HG02798 (cell line): ENCODE results near the gene TPPP2.

ENCODE experiments used
- ATAC-seq: cut with Tn5 transposase; IDR thresholded peaks from one replicate; pipeline ENCODE4 v1.9.1; 2021; ENCODE audit warnings: mild to moderate bottlenecking; ENCODE audit not compliant: unreplicated experiment, poor library complexity

Gene TPPP2

DNA sequence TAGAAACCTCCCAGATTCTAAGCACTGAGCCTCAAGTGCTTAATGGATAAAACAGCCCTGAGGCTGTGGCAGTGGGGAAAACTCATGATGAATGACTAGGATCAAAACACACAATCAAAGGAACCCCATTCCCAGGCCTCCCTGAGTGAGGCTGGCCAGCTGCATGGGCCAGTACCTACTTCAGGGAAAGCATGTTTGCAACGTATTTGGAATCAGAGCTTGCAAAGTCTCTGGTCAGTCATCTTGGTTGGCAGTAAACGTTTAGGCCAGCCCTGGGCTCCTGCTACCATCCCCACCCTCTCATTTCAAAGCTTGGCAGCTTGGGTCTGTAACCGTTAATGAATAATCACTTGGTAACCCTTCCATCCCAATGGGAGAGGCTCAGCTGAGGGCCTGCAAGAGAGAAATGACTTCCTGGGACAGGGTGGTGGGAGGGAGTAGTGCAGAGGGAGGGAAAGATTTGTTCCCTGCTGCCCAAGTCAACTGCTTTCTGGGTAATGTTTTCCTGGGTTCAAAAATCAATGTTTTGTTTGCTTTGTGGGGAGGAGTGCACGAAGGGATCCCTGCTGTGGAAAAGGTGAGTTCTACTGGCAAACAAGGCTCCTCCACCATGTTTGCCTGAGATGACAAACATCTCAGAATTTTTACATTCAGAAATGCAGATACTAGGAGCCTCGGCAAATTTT lies 25.6 kb downstream of the TPPP2 start:
- ATAC-seq: no peak

DNA sequence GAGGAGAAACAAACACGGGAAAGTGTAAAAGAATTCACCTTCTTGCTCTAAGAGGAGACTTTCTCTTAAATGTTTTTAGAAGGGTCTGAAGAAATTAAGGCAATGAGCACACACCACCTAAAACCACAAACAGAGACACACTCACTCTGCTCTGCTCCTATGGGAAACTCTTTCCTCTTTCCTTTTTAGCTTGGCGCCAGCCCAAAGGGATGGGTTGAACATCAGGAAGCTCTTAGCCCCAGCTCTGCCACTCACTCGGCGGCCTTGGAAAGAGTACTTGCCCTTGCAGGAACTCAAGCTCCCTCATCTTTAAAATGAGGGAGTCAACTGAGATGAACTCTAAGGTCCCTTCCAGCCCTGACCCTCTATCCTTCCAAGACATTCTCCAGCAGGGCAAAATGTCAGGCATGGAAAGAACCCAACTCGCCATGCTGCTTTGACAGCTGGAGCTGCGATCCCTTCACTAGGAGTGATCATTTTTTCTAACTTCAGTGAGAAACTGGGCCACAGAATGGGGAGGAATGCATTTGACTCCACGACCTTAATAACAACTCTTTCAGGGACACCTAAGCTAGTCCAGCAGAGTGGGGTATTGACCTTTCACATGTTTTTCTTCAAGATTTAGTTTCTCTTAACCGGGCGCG lies 26.6 kb downstream of the TPPP2 start:
- ATAC-seq: no peak

DNA sequence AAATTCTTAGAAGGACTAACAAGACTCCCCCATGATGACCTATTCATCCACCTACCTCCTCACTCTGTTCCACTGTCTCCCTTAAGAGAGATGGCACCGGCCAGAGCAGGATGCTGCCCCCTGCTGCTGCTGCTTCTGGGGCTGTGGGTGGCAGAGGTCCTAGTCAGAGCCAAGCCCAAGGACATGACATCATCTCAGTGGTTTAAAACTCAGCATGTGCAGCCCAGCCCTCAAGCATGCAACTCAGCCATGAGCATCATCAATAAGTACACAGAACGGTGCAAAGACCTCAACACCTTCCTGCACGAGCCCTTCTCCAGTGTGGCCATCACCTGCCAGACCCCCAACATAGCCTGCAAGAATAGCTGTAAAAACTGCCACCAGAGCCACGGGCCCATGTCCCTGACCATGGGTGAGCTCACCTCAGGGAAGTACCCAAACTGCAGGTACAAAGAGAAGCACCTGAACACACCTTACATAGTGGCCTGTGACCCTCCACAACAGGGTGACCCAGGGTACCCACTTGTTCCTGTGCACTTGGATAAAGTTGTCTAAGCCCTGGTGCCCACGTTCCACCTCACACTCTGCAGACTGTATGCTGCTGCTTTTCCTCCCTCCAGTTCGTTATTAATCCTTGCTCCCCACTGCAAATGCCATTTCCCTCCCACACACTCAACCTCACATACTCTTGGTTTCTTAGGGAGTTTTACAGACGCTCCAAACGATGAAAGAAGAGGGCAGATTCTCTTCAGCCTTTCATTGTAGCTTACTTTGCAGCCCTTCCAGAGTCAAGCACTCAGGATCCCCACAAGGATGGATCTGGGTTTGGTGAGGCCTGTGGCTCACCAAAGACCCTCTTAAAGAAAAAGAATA lies 28.0 kb downstream of the TPPP2 start, which contains the start of gene RNASE8:
Gene RNASE8 (plus strand): TSS at position 20 of the 873 bp plus-strand sequence. CDS start 71 bp downstream, at position 91.
- no peak for ATAC-seq

DNA sequence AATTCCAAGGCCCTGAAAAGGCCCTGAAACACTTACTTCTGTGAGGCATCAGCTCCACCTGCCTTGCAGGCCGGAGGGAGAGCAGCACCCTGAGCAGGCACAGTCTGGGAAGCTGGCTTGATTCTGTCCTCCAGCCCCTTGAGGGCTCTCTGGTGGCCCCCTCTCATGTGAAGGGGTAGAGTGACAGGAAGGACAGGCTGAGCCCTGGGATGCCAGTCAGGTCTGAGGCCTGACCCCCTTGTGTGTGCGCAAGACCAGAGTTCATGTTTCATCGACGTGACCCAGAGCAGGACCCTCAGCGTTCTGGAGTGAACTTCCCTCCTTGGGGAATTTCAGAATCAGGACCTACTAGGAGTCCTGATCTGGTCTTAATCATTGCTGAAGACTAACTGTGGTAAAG lies 28.9 kb downstream of the TPPP2 start:
- no peak for ATAC-seq

DNA sequence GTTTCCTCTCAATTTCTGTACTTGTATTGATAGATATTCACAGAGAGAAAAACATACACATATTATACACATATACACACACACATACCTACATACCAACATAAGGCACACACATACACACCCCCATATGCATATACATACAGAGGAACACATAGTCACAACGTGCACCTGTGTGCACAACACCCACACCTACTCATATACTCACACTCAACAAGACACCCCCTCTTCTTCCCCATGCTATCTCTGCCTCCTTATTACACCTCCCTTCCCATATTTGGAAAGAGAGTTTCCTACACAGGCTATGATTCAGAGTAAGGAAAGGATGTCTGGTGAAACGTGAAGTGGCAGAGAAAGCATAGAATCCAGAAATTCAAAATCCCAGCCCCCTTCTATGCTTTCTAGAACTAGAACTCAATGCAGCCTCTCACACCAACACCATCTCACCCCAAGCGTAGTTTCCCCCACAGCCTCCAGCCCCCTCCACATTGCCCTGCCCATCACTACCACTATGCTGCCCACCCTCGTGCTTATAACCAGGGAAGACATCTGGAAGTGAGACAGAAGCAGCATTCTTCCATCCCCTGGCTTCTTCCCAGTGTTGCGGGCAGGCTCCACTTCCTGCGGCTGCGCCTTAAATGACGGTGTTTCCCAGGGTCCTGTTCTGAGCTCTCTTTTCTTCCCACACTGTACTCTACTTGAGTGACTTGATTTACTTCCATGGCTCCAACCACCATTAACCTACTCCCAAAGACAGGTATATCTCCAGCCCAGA lies 30.0 kb downstream of the TPPP2 start:
- no peak for ATAC-seq

DNA sequence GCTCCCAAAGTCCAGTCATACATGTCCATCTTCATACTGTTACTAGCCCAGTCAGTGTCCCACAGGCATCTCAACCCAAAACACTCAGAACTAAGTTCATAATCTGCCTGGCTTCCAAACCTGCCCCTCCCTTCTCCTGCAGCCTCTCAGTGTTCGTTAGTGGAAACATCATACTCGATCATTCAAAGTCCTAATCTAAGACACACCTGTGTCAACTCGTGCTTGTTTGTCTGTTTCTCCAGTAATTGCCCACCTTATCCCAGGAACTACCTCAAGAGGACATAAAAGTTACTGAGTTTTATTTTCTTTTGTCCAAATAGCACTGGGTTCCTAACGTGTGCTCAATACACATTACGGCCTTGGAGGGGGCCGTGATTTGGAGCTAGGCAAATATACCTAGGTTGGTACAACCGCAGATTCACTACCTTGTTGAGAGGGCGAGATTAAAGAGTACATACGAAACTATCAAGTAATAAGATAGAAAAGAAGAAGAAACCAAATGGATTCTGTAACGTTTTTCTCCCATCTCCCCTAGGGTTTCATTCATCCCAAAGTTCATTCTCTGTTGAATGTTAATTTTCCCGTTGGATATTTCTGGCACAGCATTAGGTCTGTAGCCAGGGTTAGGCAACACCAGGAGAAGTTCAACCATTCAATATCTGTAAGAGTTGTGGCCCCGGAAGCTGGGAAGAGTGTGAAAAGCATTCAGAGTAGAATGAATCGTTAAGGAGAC lies 30.8 kb downstream of the TPPP2 start:
- ATAC-seq: no peak

DNA sequence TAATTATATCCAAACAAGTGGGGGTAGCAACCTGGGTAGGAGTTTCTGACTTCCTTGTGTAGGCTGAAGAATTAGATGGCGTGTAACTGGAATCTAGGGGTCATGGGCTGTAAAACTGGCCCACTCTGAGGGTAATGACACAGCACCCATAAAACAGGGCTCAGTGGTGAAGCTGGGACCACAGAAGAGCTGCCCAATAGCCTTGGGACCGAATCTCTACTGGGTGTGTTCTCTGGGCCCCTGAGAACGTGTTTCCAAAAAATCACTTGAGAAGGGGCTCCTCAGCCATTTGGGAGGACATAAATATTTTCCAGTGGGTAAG lies 31.3 kb downstream of the TPPP2 start:
- no peak for ATAC-seq

DNA sequence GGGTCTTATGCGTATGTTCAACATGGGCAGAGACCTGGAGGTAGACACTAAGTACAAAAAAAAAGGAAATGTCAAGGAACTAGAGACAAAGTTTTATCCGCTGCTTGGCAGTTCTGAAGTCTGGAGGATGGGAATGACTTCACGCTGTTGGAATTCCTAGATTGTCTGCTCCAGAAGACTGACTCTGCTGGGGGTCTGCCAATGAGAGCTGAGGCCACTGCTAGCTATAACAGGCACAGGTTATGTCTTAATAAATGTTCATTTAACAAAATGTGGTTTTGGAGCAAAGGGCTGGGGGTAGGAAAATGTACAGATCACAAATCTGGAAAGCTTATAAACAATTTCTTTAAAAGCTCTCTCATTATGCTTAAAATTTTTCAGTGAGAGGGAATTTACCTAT lies 33.5 kb downstream of the TPPP2 start:
- no peak for ATAC-seq

DNA sequence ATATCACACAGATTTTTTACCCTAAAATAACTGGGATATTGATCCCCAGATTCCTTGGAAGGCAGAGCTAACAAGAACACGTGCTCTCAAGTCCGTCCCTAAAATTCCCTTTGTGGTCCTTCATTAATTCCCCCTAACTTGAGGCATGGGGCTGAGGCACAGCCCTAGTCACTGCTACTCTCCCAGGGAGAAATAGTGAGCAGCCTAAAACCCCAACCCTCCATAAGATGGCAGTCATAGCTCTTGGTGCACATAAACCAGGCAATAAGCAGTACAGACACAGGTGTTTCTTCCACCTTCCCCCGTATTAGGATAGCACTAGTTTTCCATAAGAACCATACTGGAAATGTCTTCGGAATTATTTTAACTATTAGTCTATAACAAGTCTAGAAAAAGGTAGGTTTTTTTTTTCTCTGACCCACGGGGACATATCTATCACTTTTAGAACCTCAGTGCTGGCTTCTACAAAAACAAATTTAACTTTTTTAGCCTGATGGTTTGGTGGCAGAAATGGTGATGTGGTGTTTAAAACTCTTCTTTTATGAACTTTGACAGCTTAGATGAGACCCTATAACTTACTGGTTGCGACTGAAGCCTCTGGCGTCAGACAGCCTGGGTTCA lies 37.0 kb downstream of the TPPP2 start:
- ATAC-seq: no peak

DNA sequence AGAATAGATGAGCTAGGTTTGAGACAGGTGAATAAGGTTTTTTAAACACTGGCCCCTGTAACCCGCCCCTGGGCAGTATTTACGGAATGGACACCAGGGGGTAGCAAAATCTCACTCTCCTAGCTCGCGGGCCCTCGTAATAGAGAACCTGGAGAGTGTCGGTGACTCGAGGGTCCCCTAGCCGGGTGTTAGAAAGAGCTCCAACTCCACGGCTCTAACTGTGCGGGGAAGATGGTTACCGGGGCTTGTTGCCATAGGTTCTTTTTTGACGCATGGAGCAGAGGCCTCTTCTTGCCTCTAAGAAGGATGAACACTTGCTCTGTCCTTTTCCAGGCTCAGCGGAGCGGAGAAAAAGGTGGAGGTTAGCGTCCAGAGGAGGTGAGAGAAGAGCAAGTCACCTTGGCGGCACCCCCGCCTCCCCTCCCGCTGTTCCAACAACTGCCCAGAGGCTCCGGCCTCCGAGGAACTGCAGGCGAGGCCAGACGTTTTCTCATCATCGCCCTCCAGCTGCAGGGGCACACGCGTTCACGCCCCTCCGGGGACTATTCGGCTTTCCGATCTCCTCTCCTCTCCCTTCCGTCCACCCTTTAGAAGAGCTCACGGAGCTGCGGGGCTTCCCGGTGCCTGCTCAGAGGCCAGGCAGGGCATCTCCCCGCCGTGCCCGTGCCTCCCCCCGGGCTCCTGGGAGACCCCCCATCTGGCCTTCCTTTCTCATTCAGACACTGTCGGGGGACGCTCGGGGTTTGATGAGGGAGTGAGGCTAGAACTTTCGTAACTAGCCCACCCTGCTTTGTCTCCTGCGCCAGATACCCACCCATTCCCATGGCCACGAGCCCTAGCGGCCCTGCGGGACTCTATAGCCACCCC lies 38.7 kb downstream of the TPPP2 start:
- ATAC-seq: no peak

DNA sequence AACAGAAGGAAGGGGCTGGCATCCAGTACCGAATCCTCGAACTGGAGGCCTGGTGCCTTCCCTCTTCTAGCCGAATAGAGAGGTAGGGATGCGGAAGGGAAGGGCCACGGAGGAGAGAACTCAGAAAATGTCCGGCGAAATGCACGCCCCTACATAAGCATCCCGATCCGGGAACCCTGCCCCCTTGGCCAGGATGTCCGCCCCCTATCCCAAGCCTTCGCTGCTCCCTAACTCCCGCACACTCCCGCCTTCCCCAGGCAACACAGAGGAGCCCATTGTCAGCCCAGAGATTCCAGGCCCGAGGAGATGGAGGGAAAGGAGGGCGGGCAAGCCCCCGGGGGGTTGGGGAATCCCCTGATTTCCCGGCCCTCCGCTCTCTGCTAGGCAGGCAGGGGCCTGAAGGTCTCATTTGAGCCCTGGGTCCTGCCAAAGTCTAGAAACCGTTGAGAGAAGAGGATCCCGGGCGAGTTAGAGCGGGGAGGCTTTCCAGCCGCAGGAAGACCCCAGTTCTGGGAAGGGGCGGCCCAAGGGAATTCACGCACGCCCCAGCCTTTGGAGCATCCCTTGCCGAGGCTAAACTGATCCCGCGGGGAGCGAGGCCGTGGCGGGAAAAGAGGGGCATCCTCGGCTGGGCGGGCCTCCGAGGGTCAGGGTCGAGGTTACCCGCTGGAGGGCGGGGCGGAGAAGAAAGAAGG lies 39.5 kb downstream of the TPPP2 start:
- ATAC-seq: no peak

DNA sequence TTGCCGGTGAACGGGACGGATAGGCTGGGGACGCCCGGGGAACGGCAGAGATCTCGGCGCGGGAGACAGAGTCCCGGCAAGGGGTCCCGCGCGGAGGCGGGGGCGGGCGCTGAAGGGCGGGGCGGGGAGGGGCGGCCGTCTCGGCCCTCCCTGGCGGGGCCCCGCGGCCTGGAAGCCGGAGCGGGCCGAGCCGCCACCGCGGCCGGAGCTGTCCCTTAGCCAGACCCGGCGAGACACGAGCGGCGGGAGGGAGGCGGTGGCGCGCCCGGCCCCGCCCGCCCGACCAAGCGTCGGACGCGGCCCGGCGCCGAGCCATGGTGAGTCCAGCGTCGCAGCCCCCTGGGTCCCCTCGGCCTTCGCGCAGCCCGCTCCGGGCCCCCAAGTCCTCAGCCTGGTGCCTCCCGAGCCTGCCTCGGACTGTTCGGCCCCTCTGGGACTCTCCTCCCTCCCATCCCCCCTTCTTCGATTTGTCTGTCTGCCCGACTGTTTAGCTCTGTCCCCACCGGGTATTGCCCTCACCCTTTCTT lies 40.1 kb downstream of the TPPP2 start, which contains the start of gene ARHGEF40:
Gene ARHGEF40 (plus strand): TSS at position 222 of the 527 bp plus-strand sequence. CDS start 93 bp downstream, at position 315.
- ATAC-seq: no peak

DNA sequence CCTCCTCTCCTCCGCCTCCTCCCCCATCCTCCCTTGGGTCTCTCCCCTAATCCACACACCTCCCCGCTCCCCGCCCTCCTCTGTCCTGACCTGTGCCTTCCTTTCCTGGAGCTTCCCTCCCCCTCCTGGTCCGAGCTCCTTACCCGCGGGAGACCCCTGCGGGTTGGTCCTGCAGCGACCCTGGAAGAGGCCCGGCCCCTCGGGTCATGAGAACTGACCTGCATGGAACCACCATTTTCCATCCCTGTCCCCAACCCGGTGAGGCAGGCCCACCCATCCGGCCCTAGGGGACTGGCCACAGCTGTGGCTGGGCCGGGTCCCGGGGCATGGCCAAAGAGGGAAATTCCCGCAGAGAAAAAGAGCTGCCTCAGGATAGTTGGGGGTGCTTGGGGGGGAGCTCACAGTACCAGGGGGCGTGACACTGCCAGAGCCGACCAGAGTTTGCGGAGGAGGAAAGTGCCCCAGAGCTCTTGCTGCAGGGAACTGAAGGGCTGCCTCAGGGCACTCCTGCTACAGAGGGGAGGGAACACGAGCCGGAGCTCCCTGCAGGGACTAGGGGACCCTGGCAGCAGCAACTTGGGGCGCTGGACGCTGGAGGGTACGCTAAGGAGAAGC lies 40.7 kb downstream of the TPPP2 start:
- ATAC-seq: peak; percentile 7

DNA sequence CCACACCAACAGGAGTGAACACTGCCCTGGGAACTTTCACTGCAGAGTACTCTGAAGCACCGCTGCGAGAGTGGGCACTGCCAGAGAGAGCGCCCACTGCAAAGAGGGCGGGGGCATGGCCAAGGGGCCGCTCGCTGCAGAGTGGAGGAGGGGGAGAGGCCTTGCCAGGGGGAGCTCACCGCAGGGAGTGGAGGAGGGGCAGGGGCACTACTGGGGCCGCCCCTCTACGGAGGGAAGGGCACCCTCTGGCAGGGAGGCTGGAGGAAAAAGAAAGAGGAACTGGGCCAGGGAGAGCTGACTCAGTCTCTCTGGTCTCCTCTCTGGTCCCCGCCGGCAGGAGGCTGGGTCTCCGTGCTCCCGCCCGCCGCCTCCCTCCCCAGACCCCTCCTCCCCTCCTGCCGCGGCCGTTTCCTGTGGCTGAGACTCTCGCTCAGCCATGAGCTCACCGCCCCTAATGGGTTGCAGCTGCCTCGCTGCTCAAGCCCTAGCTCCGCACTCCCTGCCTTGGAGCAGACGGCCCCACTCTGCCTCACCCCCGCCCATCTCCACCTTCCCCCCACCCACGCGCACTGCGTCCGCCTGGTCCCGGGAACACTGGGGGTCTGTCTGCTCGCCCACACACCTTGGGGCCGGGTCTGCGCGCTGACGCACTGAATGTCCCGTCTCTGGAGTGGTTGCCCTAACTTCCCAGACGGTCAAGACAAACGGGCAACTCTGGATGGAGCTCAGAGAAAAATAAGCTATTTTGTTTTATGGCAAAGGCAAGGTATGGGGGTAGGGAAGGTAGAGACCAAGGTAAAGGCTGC lies 41.4 kb downstream of the TPPP2 start:
- peak; percentile 69 for ATAC-seq

DNA sequence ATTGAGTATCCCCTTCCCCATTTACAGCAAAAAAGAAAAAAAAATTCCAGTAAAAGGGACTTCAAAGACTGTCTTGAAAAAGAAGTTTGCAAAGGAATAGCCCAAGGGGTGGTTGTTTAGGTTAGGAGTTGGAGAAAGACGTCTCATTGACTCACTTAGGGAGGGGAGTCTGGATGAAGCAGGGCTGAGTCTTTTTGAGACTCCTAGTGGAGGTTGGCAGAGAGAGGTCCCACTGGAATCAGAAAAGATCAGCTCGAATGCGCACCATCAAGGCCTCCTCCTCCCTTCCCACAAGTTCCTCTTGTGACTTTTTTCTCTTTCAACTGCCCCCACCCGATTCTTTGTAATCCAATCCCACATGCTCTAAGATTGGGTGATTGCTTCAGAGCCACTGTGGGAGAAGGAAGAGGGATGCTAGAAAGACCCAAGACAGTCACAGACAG lies 42.0 kb downstream of the TPPP2 start:
- ATAC-seq: no peak

DNA sequence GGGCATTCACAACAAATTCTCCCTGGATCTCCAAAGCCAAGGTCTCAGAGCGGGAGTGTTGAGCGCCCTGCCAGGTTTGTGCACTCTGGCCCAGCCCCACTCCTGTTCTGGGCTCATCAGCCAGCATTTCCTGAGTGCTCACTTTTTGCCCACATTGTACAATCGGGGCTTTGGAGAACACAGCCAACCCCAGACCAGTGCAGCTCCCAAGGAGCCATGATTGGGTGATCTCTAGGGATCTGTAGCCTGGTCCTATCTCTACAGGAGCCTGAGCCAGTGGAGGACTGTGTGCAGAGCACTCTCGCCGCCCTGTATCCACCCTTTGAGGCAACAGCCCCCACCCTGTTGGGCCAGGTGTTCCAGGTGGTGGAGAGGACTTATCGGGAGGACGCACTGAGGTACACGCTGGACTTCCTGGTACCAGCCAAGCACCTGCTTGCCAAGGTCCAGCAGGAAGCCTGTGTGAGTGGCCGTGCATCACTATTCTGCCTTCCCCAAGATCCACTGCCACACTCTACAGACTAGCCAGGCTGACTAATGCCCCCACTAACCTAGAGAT lies 42.8 kb downstream of the TPPP2 start:
- no peak for ATAC-seq
